Activated naive CD8-positive, alpha-beta T cell treated with anti-CD3 and anti-CD28 coated beads for 36 hours (primary cell): ENCODE results near the gene AKT3. TPM values are rescaled to one million over a fixed set of nuclear protein-coding genes. Genes with fewer than 3 reads are reported as not detected.
"Not testable (repeated sequence)": the region's sequence is repeated elsewhere in the genome, so short reads cannot be mapped to it uniquely, and the experiment has no call there.

Experiments
- DNase-seq: peaks from one replicate; pipeline ENCODE4 v3.0.0; 2021
- H3K27ac Mint-ChIP-seq: one replicate; pipeline ENCODE4 v1.8.0; 2022; ENCODE audit warnings: mild to moderate bottlenecking, moderate library complexity, mixed read lengths
- H3K27me3 Mint-ChIP-seq: one replicate; pipeline ENCODE4 v1.8.0; 2022; ENCODE audit warnings: mild to moderate bottlenecking, mixed read lengths
- H3K36me3 Mint-ChIP-seq: one replicate; pipeline ENCODE4 v1.8.0; 2021; ENCODE audit warnings: mild to moderate bottlenecking, mixed read lengths
- H3K4me1 Mint-ChIP-seq: one replicate; pipeline ENCODE4 v1.8.0; 2021; ENCODE audit warnings: mixed read lengths
- H3K4me3 Mint-ChIP-seq: one replicate; pipeline ENCODE4 v1.8.0; 2022; ENCODE audit warnings: mild to moderate bottlenecking, moderate library complexity, mixed read lengths
- H3K9me3 Mint-ChIP-seq: one replicate; pipeline ENCODE4 v1.8.0; 2022; ENCODE audit warnings: mixed read lengths
- total RNA-seq, 2 experiments: library from RNA; stranded (reverse); gene quantifications; one replicate each; pipeline ENCODE4 v1.2.3, GENCODE V29; 2021

Gene AKT3
- total RNA-seq, 2 experiments from 2014 or later = 19.1 to 21.5 TPM

- Mint-ChIP-seq H3K4me3 (no peak overlapping the region), H3K36me3 (peaks cover 11% of the 10 kb centered on the region), H3K4me1 (peaks cover under 1% of the 10 kb centered on the region), H3K9me3 (no peaks in the 10 kb centered on the region), H3K27ac (no peak overlapping the region), H3K27me3 (no peaks in the 10 kb centered on the region)
- DNase-seq = no peak
These were observed 66.3 kb downstream of the AKT3 start for GRCh38 chr1:243783714-243784113.

DNA sequence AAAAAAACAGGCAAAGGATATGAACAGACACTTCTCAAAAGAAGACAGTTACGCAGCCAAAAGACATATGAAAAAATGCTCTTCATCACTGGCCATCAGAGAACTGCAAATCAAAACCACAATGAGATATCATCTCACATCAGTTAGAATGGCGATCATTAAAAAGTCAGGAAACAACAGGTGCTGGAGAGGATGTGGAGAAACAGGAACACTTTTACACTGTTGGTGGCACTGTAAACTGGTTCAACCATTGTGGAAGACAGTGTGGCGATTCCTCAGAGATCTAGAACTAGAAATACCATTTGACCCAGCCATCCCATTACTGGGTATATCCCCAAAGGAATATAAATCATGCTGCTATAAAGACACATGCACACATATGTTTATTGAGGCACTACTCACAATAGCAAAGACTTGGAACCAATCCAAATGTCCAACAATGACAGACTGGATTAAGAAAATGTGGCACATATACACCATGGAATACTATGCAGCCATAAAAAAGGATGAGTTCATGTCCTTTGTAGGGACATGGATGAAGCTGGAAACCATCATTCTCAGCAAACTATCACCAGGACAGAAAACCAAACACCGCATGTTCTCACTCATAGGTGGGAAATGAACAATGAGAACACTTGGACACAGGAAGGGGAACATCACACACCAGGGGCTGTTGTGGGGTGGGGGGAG, 77.5 kb downstream of the AKT3 start:
- peaks cover 20% of the 10 kb centered on the region for H3K9me3 Mint-ChIP-seq
- not testable (repeated sequence) for H3K27ac Mint-ChIP-seq, DNase-seq, H3K4me3 Mint-ChIP-seq, H3K27me3 Mint-ChIP-seq, H3K4me1 Mint-ChIP-seq
- H3K36me3 Mint-ChIP-seq = peaks cover 41% of the 10 kb centered on the region

- no peaks in the 10 kb centered on the region for H3K27me3 Mint-ChIP-seq
- peaks cover 13% of the 10 kb centered on the region for H3K9me3 Mint-ChIP-seq
- H3K4me1 Mint-ChIP-seq = peaks cover 5% of the 10 kb centered on the region
- no peak overlapping the region for H3K27ac Mint-ChIP-seq
- no peak for DNase-seq
- no peak overlapping the region for H3K4me3 Mint-ChIP-seq
- H3K36me3 Mint-ChIP-seq = peaks cover 29% of the 10 kb centered on the region
These were observed 79.2 kb downstream of the AKT3 start for GRCh38 chr1:243770860-243771259.

DNA sequence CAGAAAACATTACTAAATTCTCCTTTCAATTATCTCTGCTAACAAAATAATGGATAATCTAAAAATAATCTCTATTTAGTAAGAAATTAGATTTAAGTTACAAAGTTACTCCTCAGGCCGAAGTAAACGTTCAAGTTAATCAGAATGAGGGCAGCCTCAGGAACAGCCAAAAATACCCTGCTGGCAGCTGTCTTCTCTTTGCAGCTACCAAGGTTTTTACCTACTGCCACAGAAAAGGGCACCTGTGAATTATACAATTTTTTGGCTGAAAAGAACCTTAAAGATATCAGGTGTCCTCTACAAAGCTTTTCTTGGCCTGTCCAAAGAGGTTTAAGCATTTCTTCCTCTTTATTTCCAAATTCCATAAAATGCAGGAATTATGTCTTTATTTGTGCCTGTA, 84.4 kb downstream of the AKT3 start:
- H3K27me3 Mint-ChIP-seq = no peaks in the 10 kb centered on the region
- H3K9me3 Mint-ChIP-seq = no peaks in the 10 kb centered on the region
- peaks cover 3% of the 10 kb centered on the region for H3K36me3 Mint-ChIP-seq
- no peak overlapping the region for H3K27ac Mint-ChIP-seq
- H3K4me3 Mint-ChIP-seq = no peak overlapping the region
- no peak for DNase-seq
- peaks cover 7% of the 10 kb centered on the region for H3K4me1 Mint-ChIP-seq

DNA sequence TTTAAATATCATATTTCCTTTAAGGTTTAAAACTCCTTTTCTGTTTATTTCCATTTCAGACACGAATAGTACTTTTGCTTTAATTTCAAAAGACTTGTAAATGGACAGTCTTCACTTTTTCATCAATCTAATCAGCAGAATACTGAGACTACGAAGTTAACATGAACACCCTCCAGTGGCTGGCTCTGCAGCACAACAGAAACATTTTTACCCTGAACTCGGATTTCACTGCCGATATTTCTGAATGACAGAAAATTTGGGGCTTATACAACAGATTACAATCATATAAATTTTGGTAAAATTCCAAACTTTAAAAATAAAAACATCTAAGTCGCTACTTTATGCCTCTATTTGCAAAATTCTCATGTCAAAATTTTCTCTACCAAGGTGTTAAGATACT, 86.2 kb downstream of the AKT3 start:
- H3K27ac Mint-ChIP-seq = no peak overlapping the region
- no peak for DNase-seq
- no peaks in the 10 kb centered on the region for H3K27me3 Mint-ChIP-seq
- no peak overlapping the region for H3K4me3 Mint-ChIP-seq
- H3K4me1 Mint-ChIP-seq = peaks cover 11% of the 10 kb centered on the region
- peaks cover 3% of the 10 kb centered on the region for H3K36me3 Mint-ChIP-seq
- no peaks in the 10 kb centered on the region for H3K9me3 Mint-ChIP-seq

DNA sequence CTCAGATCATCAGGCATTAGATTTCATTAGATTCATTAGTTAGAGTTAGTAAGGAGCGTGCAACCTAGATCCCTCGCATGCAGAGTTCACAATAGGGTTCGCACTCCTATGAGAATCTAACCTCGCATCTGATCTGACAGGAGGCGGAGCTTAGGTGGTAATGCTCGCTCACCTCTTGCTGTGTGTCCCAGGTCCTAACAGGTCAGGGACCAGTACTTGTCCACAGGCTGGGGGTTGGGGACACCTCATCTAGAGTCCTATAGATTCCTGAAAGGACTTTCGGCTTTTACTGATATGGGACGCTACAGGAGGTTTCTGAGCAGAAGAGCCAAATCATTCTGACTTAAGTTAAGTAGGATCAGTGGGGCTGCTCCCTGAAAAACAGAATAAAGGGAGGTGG, 91.4 kb downstream of the AKT3 start:
- H3K27ac Mint-ChIP-seq = no peak overlapping the region
- H3K9me3 Mint-ChIP-seq = no peaks in the 10 kb centered on the region
- no peak for DNase-seq
- peaks cover 2% of the 10 kb centered on the region for H3K36me3 Mint-ChIP-seq
- H3K4me1 Mint-ChIP-seq = peaks cover 23% of the 10 kb centered on the region
- no peaks in the 10 kb centered on the region for H3K27me3 Mint-ChIP-seq
- no peak overlapping the region for H3K4me3 Mint-ChIP-seq

- Mint-ChIP-seq H3K4me1 (peaks cover 27% of the 10 kb centered on the region), H3K36me3 (peaks cover 2% of the 10 kb centered on the region), H3K27ac (no peak overlapping the region), H3K4me3 (no peak overlapping the region), H3K27me3 (no peaks in the 10 kb centered on the region), H3K9me3 (no peaks in the 10 kb centered on the region)
- no peak for DNase-seq
These were observed 93.5 kb downstream of the AKT3 start for GRCh38 chr1:243756529-243756928.

GRCh38 chr1:243754348-243754747, 95.7 kb downstream of the AKT3 start:
- H3K36me3 Mint-ChIP-seq = peaks cover 2% of the 10 kb centered on the region
- H3K4me1 Mint-ChIP-seq = peaks cover 27% of the 10 kb centered on the region
- H3K27ac Mint-ChIP-seq = no peak overlapping the region
- DNase-seq = no peak
- H3K4me3 Mint-ChIP-seq = no peak overlapping the region
- H3K9me3 Mint-ChIP-seq = no peaks in the 10 kb centered on the region
- no peaks in the 10 kb centered on the region for H3K27me3 Mint-ChIP-seq

DNA sequence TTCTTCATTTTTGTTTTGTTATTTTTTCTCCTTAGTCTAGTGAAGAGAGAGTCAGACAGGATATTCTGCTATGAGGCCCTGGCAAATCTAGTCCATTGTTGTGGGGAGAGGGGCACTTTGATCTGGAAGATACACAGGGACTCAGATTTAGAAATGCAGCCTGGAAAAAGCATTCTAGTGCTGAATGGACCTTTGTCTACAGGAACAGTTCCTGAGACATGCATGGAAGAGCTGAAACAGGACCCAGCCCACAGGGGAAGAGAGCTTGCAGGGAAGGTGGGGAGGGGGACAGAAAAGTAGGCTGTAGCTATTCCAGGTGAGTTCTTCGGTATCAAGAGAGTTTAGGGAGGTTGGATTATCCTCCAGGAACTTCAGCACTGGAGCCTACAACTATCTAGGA, 98.5 kb downstream of the AKT3 start:
- H3K36me3 Mint-ChIP-seq = peaks cover 2% of the 10 kb centered on the region
- peaks cover 29% of the 10 kb centered on the region for H3K4me1 Mint-ChIP-seq
- no peaks in the 10 kb centered on the region for H3K9me3 Mint-ChIP-seq
- no peaks in the 10 kb centered on the region for H3K27me3 Mint-ChIP-seq
- H3K4me3 Mint-ChIP-seq = no peak overlapping the region
- H3K27ac Mint-ChIP-seq = no peak overlapping the region
- no peak for DNase-seq

GRCh38 chr1:243748706-243749283, 101.2 kb downstream of the AKT3 start:
- no peak for DNase-seq
- Mint-ChIP-seq H3K27me3 (no peaks in the 10 kb centered on the region), H3K4me3 (no peak overlapping the region), H3K36me3 (peaks cover 5% of the 10 kb centered on the region), H3K4me1 (peaks cover 18% of the 10 kb centered on the region), H3K9me3 (no peaks in the 10 kb centered on the region), H3K27ac (no peak overlapping the region)

GRCh38 chr1:243748227-243748626, 101.8 kb downstream of the AKT3 start:
- DNase-seq = no peak
- Mint-ChIP-seq H3K27ac (no peak overlapping the region), H3K9me3 (no peaks in the 10 kb centered on the region), H3K4me3 (no peak overlapping the region), H3K36me3 (peaks cover 7% of the 10 kb centered on the region), H3K4me1 (peaks cover 16% of the 10 kb centered on the region), H3K27me3 (no peaks in the 10 kb centered on the region)

GRCh38 chr1:243746751-243747150, 103.3 kb downstream of the AKT3 start:
- Mint-ChIP-seq H3K27me3 (no peaks in the 10 kb centered on the region), H3K36me3 (peaks cover 12% of the 10 kb centered on the region), H3K9me3 (no peaks in the 10 kb centered on the region), H3K4me3 (no peak overlapping the region), H3K27ac (no peak overlapping the region), H3K4me1 (peaks cover 19% of the 10 kb centered on the region)
- DNase-seq = no peak

GRCh38 chr1:243745356-243745755, 104.7 kb downstream of the AKT3 start:
- H3K9me3 Mint-ChIP-seq = no peaks in the 10 kb centered on the region
- peaks cover 15% of the 10 kb centered on the region for H3K4me1 Mint-ChIP-seq
- H3K4me3 Mint-ChIP-seq = no peak overlapping the region
- H3K36me3 Mint-ChIP-seq = peaks cover 12% of the 10 kb centered on the region
- no peaks in the 10 kb centered on the region for H3K27me3 Mint-ChIP-seq
- no peak overlapping the region for H3K27ac Mint-ChIP-seq
- DNase-seq = no peak

DNA sequence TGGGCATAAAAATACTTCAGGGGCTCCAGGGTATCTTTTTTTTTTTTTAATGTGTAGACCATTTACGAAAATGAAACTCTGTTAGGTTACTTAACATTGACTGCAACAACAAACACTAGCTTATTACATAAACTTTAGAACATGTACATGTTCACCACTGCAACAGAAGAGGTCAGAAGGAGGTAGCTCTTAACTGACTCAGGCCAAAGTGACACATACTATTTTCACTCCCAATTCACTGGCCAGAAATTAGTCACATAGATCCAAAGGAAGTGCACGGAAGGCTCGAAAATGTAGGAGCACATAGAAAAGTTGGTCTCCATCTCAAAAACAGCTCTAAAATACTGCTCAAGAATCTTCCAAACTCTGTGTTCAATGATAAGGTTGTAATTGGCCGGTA, 107.2 kb downstream of the AKT3 start:
- no peak overlapping the region for H3K4me3 Mint-ChIP-seq

GRCh38 chr1:243740255-243740999, 109.6 kb downstream of the AKT3 start:
- Mint-ChIP-seq H3K4me3 (no peak overlapping the region), H3K9me3 (no peaks in the 10 kb centered on the region), H3K4me1 (peaks cover 18% of the 10 kb centered on the region), H3K27ac (no peak overlapping the region), H3K27me3 (no peaks in the 10 kb centered on the region), H3K36me3 (peaks cover 16% of the 10 kb centered on the region)
- no peak for DNase-seq

More for the DNA sequence above, 107.2 kb downstream of the AKT3 start:
- Mint-ChIP-seq H3K4me1 (peaks cover 17% of the 10 kb centered on the region), H3K27ac (no peak overlapping the region), H3K36me3 (peaks cover 12% of the 10 kb centered on the region), H3K27me3 (no peaks in the 10 kb centered on the region), H3K9me3 (no peaks in the 10 kb centered on the region)
- DNase-seq = no peak
